ENCODE measurements around the gene DMKN. TPM values are rescaled to one million over a fixed set of nuclear protein-coding genes. Genes with fewer than 3 reads are reported as not detected.
"Not testable (repeated sequence)": the region's sequence is repeated elsewhere in the genome, so short reads cannot be mapped to it uniquely, and the experiment has no call there.

Gene DMKN
- total RNA-seq, 2 donors from 2014 or later = 50.9 to 80.5 TPM

- TF ChIP-seq POLR2AphosphoS5 (IDR thresholded peaks at IDR 0.05) = no peak
- no peak for TF ChIP-seq POLR2A (IDR thresholded peaks at IDR 0.05)
- TF ChIP-seq CTCF (IDR thresholded peaks at IDR 0.05) = no peak
- H3K9me3 ChIP-seq = no peaks in the 10 kb centered on the region
- intact Hi-C loops (cut with DNase I) = no loop called here
- no peaks in the 10 kb centered on the region for H3K27me3 ChIP-seq (replicated peaks; ENCODE audit: insufficient read depth)
- H3K4me1 ChIP-seq (replicated peaks) = no peaks in the 10 kb centered on the region
- DNase-seq (ENCODE audit: low spot score) = no peak
- 52% methylated on average over 21 of the region's 21 CpGs for WGBS
- no peaks in the 10 kb centered on the region for H3K36me3 ChIP-seq
- H3K4me3 ChIP-seq = no peak overlapping the region
- no peak overlapping the region for H3K27ac ChIP-seq
Observed at GRCh38 chr19:35478794-35479677, 34.4 kb downstream of the DMKN start.

- Histone ChIP-seq H3K27ac (no peak overlapping the region), H3K27me3 (replicated peaks; ENCODE audit: insufficient read depth) (no peaks in the 10 kb centered on the region), H3K4me1 (replicated peaks) (no peaks in the 10 kb centered on the region), H3K36me3 (no peaks in the 10 kb centered on the region), H3K4me3 (no peak overlapping the region), H3K9me3 (no peaks in the 10 kb centered on the region)
- intact Hi-C loops (cut with DNase I) = no loop called here
- TF ChIP-seq CTCF (IDR thresholded peaks at IDR 0.05) = no peak
- TF ChIP-seq POLR2AphosphoS5 (IDR thresholded peaks at IDR 0.05) = no peak
- no peak for TF ChIP-seq POLR2A (IDR thresholded peaks at IDR 0.05)
- WGBS = 51% methylated on average over 4 of the region's 4 CpGs
- DNase-seq (ENCODE audit: low spot score) = no peak
Observed at GRCh38 chr19:35476149-35476548, 37.3 kb downstream of the DMKN start.

- H3K4me1 ChIP-seq (replicated peaks); H3K27ac ChIP-seq; H3K9me3 ChIP-seq; intact Hi-C loops (cut with DNase I); H3K27me3 ChIP-seq (replicated peaks; ENCODE audit: insufficient read depth); H3K36me3 ChIP-seq; DNase-seq (ENCODE audit: low spot score); H3K4me3 ChIP-seq: not testable (repeated sequence)
- 96% methylated on average over 7 of the region's 7 CpGs for WGBS
Observed at GRCh38 chr19:35474594-35474993, 38.9 kb downstream of the DMKN start.

GRCh38 chr19:35474104-35474503, 39.3 kb downstream of the DMKN start:
- Histone ChIP-seq H3K27ac (no peak overlapping the region), H3K4me3 (no peak overlapping the region), H3K9me3 (no peaks in the 10 kb centered on the region), H3K4me1 (replicated peaks) (no peaks in the 10 kb centered on the region), H3K27me3 (replicated peaks; ENCODE audit: insufficient read depth) (no peaks in the 10 kb centered on the region), H3K36me3 (no peaks in the 10 kb centered on the region)
- DNase-seq (ENCODE audit: low spot score) = no peak
- 93% methylated on average over 14 of the region's 14 CpGs for WGBS
- no peak for TF ChIP-seq POLR2A (IDR thresholded peaks at IDR 0.05)
- TF ChIP-seq CTCF (IDR thresholded peaks at IDR 0.05) = no peak
- no peak for TF ChIP-seq POLR2AphosphoS5 (IDR thresholded peaks at IDR 0.05)
- intact Hi-C loops (cut with DNase I) = no loop called here

- H3K36me3 ChIP-seq = no peaks in the 10 kb centered on the region
- no peak overlapping the region for H3K4me3 ChIP-seq
- DNase-seq (ENCODE audit: low spot score) = no peak
- H3K27me3 ChIP-seq (replicated peaks; ENCODE audit: insufficient read depth) = no peaks in the 10 kb centered on the region
- H3K9me3 ChIP-seq = no peaks in the 10 kb centered on the region
- no peak overlapping the region for H3K27ac ChIP-seq
- intact Hi-C loops (cut with DNase I) = no loop called here
- WGBS = 91% methylated on average over 8 of the region's 8 CpGs
- TF ChIP-seq POLR2A (IDR thresholded peaks at IDR 0.05) = no peak
- no peak for TF ChIP-seq POLR2AphosphoS5 (IDR thresholded peaks at IDR 0.05)
- no peak for TF ChIP-seq CTCF (IDR thresholded peaks at IDR 0.05)
- no peaks in the 10 kb centered on the region for H3K4me1 ChIP-seq (replicated peaks)
Observed at GRCh38 chr19:35471946-35472345, 41.5 kb downstream of the DMKN start.

- DNase-seq (ENCODE audit: low spot score); H3K4me1 ChIP-seq (replicated peaks); H3K9me3 ChIP-seq; intact Hi-C loops (cut with DNase I); H3K27me3 ChIP-seq (replicated peaks; ENCODE audit: insufficient read depth); H3K36me3 ChIP-seq; H3K27ac ChIP-seq; H3K4me3 ChIP-seq: not testable (repeated sequence)
- 91% methylated on average over 4 of the region's 4 CpGs for WGBS
Observed at GRCh38 chr19:35471075-35471474, 42.4 kb downstream of the DMKN start.
